ENCODE measurements around the gene C8G. TPM values are rescaled to one million over a fixed set of nuclear protein-coding genes. Genes with fewer than 3 reads are reported as not detected.

The C8G gene
- total and polyA plus RNA-seq, 2 donors (not counting 1 experiment from before 2014, with no cell fraction given), result 1.7 to 2.8 TPM

DNA sequence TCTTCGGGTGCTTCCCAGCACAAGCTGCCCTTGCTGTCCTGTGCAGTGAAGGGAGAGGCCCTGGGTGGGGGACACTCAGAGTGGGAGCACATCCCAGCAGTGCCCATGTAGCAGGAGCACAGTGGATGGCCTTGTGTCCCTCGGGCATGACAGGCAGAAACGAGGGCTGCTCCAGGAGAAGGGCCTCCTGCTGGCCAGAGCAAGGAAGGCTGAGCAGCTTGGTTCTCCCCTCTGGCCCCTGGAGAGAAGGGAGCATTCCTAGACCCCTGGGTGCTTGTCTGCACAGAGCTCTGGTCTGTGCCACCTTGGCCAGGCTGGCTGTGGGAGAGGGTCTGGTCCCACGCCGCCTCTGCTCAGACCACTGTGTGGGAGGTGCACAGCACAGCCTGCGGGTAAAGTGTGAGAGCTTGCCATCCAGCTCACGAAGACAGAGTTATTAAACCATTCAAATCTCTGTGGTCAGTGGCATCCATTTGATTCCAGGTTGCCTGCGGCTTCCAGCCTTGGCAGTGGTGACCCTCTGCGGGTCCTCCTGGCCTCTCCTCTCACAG is 18.8 kb upstream of the C8G start:
- Mint-ChIP-seq H3K27me3 (no peaks in the 10 kb centered on the region), H3K9me3 (ENCODE audit: insufficient read depth) (no peaks in the 10 kb centered on the region), H3K27ac (no peak overlapping the region), H3K4me1 (no peaks in the 10 kb centered on the region), H3K4me3 (no peak overlapping the region)
- H2AFZ ChIP-seq (ENCODE audit: insufficient read depth, low read depth, low read length, poor library complexity, severe bottlenecking), result no peak overlapping the region
- TF ChIP-seq CTCF (IDR thresholded peaks at IDR 0.05) (no peak), EZH2 (IDR thresholded peaks at IDR 0.05; ENCODE audit: borderline replicate concordance, insufficient read depth, low read depth, low read length, poor library complexity, severe bottlenecking) (no peak)
- intact Hi-C loops (cut with micrococcal nuclease), result no loop called here
- no peaks in the 10 kb centered on the region for H3K27me3 ChIP-seq (replicated peaks in 1 of 4; ENCODE audit: control extremely low read depth in 1 of 4, control insufficient read depth in 3 of 4, insufficient read depth in 4 of 4, low read length in 3 of 4)
- H3K9ac ChIP-seq (ENCODE audit: low read length), result no peak overlapping the region
- no peak overlapping the region for H3K27ac ChIP-seq (ENCODE audit: low read length in 2 of 2)
- DNase-seq (no peak), ATAC-seq (ENCODE audit: low read depth) (no peak)
- peaks cover 0 to 44% of the 10 kb centered on the region in 2 experiments for H3K36me3 ChIP-seq (replicated peaks in 1 of 2; ENCODE audit: control extremely low read depth in 1 of 2, control insufficient read depth in 1 of 2, extremely low read depth in 1 of 2, insufficient read depth in 2 of 2, low read length in 1 of 2)
- no peaks in the 10 kb centered on the region for H3K9me3 ChIP-seq (ENCODE audit: control extremely low read depth in 1 of 3, control insufficient read depth in 2 of 3, insufficient read depth in 1 of 3, low read length in 2 of 3)
- ChIA-PET POLR2A (no interaction called here), CTCF (interaction anchor here (1.1 to 1.8 kb wide), 2 partner anchors 84 to 109 kb away, joined by 3 to 5 read pairs; partner anchors contain the start of gene AJM1)
- no peaks in the 10 kb centered on the region for H3K4me1 ChIP-seq (ENCODE audit: control insufficient read depth in 2 of 2, insufficient read depth in 2 of 2, low read length in 2 of 2)
- no peak overlapping the region for H3K4me2 ChIP-seq (replicated peaks; ENCODE audit: low read depth, low read length, poor library complexity, severe bottlenecking)
- 94% methylated on average over 9 of the region's 9 CpGs for WGBS (ENCODE audit: insufficient coverage)
- H3K4me3 ChIP-seq (ENCODE audit: control extremely low read depth in 1 of 5, extremely low read depth in 1 of 5, insufficient read depth in 1 of 5, low read depth in 2 of 5, low read length in 4 of 5), result no peak overlapping the region
- peaks cover 6% of the 10 kb centered on the region for H4K20me1 ChIP-seq (ENCODE audit: control insufficient read depth, insufficient read depth, low read length, poor library complexity, severe bottlenecking)
- H3K79me2 ChIP-seq (ENCODE audit: control insufficient read depth, insufficient read depth, low read length), result peaks cover 9% of the 10 kb centered on the region

DNA sequence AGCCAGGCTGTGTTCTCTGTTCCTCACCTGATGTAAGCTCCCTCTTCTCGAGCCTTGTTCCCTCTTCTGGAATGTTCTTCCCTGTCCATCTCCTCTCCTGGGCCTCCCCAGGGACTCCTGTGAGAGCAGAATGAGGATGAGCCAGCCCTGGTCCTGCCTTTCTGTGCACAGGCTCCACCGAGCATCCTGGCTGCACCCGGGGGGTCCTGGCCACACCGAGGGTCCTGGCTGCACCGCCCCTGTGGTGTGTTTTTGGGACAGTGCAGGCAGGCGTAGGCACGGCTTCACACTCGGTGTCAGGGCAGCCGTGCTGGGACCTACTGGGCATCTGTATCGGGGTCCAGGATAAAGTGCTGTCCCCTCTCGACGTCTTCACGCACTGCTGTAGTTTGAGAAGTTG is 18.3 kb upstream of the C8G start:
- Mint-ChIP-seq H3K27ac (no peak overlapping the region), H3K4me1 (no peaks in the 10 kb centered on the region), H3K9me3 (ENCODE audit: insufficient read depth) (no peaks in the 10 kb centered on the region), H3K27me3 (no peaks in the 10 kb centered on the region), H3K4me3 (no peak overlapping the region)
- DNase-seq (no peak), ATAC-seq (ENCODE audit: low read depth) (no peak)
- Histone ChIP-seq H3K4me1 (ENCODE audit: control insufficient read depth in 2 of 2, insufficient read depth in 2 of 2, low read length in 2 of 2) (no peaks in the 10 kb centered on the region), H3K79me2 (ENCODE audit: control insufficient read depth, insufficient read depth, low read length) (peaks cover 9% of the 10 kb centered on the region), H3K27me3 (replicated peaks in 1 of 4; ENCODE audit: control extremely low read depth in 1 of 4, control insufficient read depth in 3 of 4, insufficient read depth in 4 of 4, low read length in 3 of 4) (no peaks in the 10 kb centered on the region), H3K27ac (ENCODE audit: low read length in 2 of 2) (no peak overlapping the region), H3K9ac (ENCODE audit: low read length) (no peak overlapping the region), H3K9me3 (ENCODE audit: control extremely low read depth in 1 of 3, control insufficient read depth in 2 of 3, insufficient read depth in 1 of 3, low read length in 2 of 3) (no peaks in the 10 kb centered on the region), H4K20me1 (ENCODE audit: control insufficient read depth, insufficient read depth, low read length, poor library complexity, severe bottlenecking) (peaks cover 5% of the 10 kb centered on the region), H2AFZ (ENCODE audit: insufficient read depth, low read depth, low read length, poor library complexity, severe bottlenecking) (no peak overlapping the region), H3K4me3 (ENCODE audit: control extremely low read depth in 1 of 5, extremely low read depth in 1 of 5, insufficient read depth in 1 of 5, low read depth in 2 of 5, low read length in 4 of 5) (no peak overlapping the region), H3K4me2 (replicated peaks; ENCODE audit: low read depth, low read length, poor library complexity, severe bottlenecking) (no peak overlapping the region), H3K36me3 (replicated peaks in 1 of 2; ENCODE audit: control extremely low read depth in 1 of 2, control insufficient read depth in 1 of 2, extremely low read depth in 1 of 2, insufficient read depth in 2 of 2, low read length in 1 of 2) (peaks cover 0 to 41% of the 10 kb centered on the region in 2 experiments)
- intact Hi-C loops (cut with micrococcal nuclease), result no loop called here
- 98% methylated on average over 13 of the region's 13 CpGs for WGBS (ENCODE audit: insufficient coverage)
- ChIA-PET POLR2A (no interaction called here), CTCF (interaction anchor here (1.1 to 1.8 kb wide), 2 partner anchors 85 to 109 kb away, joined by 3 to 5 read pairs; partner anchors contain the start of gene AJM1)
- TF ChIP-seq CTCF (IDR thresholded peaks at IDR 0.05), result no peak
- TF ChIP-seq EZH2 (IDR thresholded peaks at IDR 0.05; ENCODE audit: borderline replicate concordance, insufficient read depth, low read depth, low read length, poor library complexity, severe bottlenecking), result no peak

Measured in B cell (primary cell).